Adipose tissue (tissue), 3 donors: ENCODE data around the gene SPTBN1. TPM values are rescaled to one million over a fixed set of nuclear protein-coding genes. Genes with fewer than 3 reads are reported as not detected.
"Not testable (repeated sequence)": the region's sequence is repeated elsewhere in the genome, so short reads cannot be mapped to it uniquely, and the experiment has no call there.

ENCODE experiments used
- H3K27ac ChIP-seq: one replicate; pipeline ENCODE4 v1.5.1; 2013; ENCODE audit warnings: low read depth, low read length
- WGBS, 3 donors: extraction: QIAGEN DNeasy Blood & Tissue Kit; methylation state at CpG; one replicate each; pipeline ENCODE4 v1.1.7; 2013; 5-methylcytosine and 5-hydroxymethylcytosine counted together
- polyA plus RNA-seq, 3 donors: library from polyadenylated mRNA; stranded (reverse); fragments of 200-250 nt; gene quantifications; one replicate each; pipeline ENCODE4 v1.2.3, GENCODE V29; 2013
- donor health status: healthy with polysubstance abuse.
- donor health status: Bipolar disorder and iron deficiency.
- donor health status: healthy.

SPTBN1 gene
- polyA plus RNA-seq, 3 donors, result 41.9 to 219 (median 183) TPM

GRCh38 chr2:54675281-54675680 is 219.2 kb downstream of the SPTBN1 start:
- WGBS, 3 donors, result 90 to 93% (median 90%) methylated on average over 8 of the region's 8 CpGs
- H3K27ac ChIP-seq, result no peak overlapping the region

DNA sequence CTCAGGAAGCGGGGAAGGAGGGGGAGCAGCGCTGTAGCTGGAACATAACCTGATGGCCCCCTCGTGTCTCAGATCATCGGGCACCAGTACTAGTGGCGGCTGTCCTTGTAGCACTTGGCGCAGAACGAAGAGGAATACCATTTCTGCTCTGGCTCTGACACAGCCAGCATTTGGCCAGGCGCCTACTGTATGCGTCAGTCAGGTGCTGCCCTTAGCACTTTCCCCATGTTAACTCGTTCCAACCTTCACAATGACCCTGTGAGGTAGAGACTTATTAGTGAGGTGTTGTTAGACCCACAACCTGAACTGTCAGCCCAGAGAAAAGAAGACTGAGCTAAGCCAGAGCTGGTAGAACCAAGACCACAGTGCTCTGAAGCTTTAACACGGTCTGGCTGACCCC is 219.6 kb downstream of the SPTBN1 start:
- WGBS, 3 donors, result 36 to 72% (median 69%) methylated on average over 11 of the region's 11 CpGs
- H3K27ac ChIP-seq, result no peak overlapping the region

- WGBS, 3 donors, result 67 to 77% (median 70%) methylated on average over 2 of the region's 2 CpGs
Measured at GRCh38 chr2:54676656-54677055, 220.5 kb downstream of the SPTBN1 start.

GRCh38 chr2:54677476-54678265 is 221.5 kb downstream of the SPTBN1 start:
- 95 to 97% (median 95%) methylated on average over 6 of the region's 6 CpGs for WGBS, 3 donors
- H3K27ac ChIP-seq, result no peak overlapping the region

More at GRCh38 chr2:54676656-54677055, 220.5 kb downstream of the SPTBN1 start:
- no peak overlapping the region for H3K27ac ChIP-seq

GRCh38 chr2:54678719-54679118 is 222.6 kb downstream of the SPTBN1 start:
- 78 to 87% (median 79%) methylated on average over 3 of the region's 3 CpGs for WGBS, 3 donors
- H3K27ac ChIP-seq, result no peak overlapping the region

- H3K27ac ChIP-seq, result no peak overlapping the region
- 74 to 76% (median 75%) methylated on average over 6 of the region's 6 CpGs for WGBS, 3 donors
Measured at GRCh38 chr2:54680397-54681041, 224.4 kb downstream of the SPTBN1 start.

- WGBS, 3 donors, result 73 to 95% (median 78%) methylated on average over 6 of the region's 6 CpGs
- no peak overlapping the region for H3K27ac ChIP-seq
Measured at GRCh38 chr2:54681416-54681815, 225.3 kb downstream of the SPTBN1 start.

DNA sequence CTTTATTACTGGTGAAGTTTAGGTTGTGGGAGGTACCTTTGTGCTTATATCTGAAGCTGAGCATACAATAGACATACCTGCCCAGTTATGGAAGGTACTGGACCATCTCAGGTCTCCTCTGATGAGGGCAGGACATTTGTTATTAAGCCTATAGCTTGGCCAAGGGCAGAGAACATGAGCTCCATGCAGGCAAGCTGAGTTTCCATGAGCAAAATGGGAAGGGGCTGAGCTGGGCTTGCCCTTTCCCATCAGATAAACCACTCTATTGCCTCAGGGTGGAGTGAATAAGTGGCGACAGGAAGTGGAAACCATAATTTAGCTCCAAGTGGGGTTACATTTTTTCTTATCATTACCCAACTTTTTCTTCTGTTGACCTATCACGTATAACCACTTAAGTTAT is 227.5 kb downstream of the SPTBN1 start:
- H3K27ac ChIP-seq, result no peak overlapping the region
- 72 to 89% (median 84%) methylated on average over 2 of the region's 2 CpGs for WGBS, 3 donors

GRCh38 chr2:54685263-54685775 is 229.2 kb downstream of the SPTBN1 start:
- 75 to 85% (median 81%) methylated on average over 4 of the region's 4 CpGs for WGBS, 3 donors
- no peak overlapping the region for H3K27ac ChIP-seq

DNA sequence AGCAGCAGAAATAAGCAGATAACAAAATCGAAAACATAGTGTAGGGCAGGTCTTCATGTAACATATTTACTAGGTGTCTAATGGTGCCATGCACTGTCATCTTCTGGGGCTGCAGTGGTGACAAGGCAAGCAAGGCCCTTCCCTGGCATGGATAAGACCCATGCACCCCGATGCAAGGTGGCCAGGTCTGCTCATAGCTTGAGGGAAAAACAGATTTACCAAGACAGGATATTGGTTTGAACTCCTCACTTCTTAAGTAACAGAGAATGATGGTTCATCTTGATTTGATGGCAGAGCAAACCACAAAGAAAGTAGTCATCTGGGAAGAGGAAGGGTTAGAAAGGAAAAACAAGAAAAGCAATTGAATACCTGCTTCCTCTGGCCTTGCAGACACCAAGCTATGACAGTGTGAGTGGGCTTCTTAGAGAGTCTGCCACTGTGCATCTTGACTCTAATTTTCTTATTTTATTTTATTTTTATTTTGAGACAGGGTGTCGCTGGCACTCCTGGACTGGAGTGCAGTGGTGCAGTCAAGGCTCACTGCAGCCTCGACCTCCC is 231.5 kb downstream of the SPTBN1 start:
- 78 to 83% (median 82%) methylated on average over 4 of the region's 4 CpGs for WGBS, 3 donors
- H3K27ac ChIP-seq, result no peak overlapping the region

DNA sequence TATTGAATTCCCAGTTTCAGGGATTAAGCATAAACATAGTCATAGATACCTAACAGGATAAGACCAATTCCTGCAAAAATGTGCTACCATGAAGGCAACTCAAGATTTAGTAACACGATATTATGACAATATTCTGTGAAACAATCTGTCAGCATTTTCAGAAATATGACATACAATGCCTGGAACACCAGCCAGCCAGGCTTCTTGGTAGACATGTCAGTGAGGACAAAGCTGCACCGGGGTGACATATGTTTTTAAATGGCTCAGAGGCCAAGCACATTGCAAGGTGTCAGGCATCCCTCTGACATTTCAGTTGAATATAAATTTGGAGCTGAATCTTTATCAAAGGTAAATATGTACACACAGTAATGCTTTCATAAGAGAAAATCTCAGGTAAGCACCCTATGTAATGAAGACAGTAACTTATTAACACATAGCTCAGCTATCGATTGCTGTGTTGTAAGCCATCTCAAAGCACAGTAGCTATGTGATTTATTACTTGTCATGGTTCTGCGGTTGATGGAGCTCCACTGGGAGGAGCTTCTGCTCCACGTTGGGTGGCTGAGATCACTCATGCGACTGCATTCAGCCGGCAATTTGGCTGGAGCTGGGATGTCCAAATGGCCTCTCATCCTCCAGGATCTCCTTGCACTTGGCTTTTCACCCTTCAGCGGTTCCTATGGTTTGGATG is 235.5 kb downstream of the SPTBN1 start:
- 57 to 81% (median 76%) methylated on average over 8 of the region's 8 CpGs for WGBS, 3 donors

DNA sequence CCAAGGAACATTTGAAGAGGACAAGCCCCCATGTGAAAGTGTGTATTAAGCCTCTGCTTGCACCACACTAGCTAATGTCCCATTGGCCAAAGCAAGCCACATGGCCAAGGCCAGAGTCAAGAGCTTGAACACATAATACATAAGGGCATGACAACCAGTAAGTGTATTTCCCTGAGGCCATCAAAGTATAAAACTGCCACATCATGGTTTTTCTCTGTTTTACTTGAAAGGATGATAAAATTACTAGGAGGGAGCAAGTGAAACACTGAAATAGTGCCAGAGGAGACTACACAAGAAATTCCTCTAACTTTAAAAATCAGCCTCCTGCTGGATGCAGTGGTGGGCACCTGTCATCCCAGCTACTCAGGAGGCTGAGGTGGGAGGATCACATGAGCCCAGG is 236.4 kb downstream of the SPTBN1 start:
- no peak overlapping the region for H3K27ac ChIP-seq

More for the DNA sequence above, 235.5 kb downstream of the SPTBN1 start:
- H3K27ac ChIP-seq, result no peak overlapping the region

DNA sequence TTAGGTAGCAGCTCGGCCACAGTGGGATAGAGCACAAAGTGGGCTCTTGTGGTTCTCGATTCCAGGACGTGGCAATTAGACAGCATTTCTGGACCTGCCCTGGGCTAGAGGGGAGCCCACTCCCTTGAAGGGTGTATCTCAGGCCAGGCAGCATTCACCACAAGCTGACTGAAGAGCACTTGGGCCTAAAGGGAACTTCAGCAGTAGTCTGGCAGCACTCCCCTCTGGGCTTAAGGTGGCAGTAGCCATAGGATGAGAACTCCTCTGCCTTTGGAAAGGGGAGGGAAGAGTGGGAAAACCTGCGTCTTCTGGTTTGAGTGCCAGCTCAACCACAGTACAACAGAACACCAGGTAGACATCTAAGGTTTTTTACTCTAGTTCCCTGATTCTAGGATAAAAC is 239.3 kb downstream of the SPTBN1 start:
- WGBS, 3 donors, result 94 to 97% (median 94%) methylated on average over 4 of the region's 4 CpGs
- H3K27ac ChIP-seq, result no peak overlapping the region

- H3K27ac ChIP-seq, result no peak overlapping the region
- WGBS, 3 donors, result 92 to 96% (median 96%) methylated on average over 1 of the region's 1 CpG
Measured at GRCh38 chr2:54697934-54698333, 241.8 kb downstream of the SPTBN1 start.

- not testable (repeated sequence) for H3K27ac ChIP-seq
- 92 to 97% (median 95%) methylated on average over 16 to 37 of the region's 37 CpGs for WGBS, 3 donors
Measured at GRCh38 chr2:54698926-54699325, 242.8 kb downstream of the SPTBN1 start.

GRCh38 chr2:54699665-54700064 is 243.5 kb downstream of the SPTBN1 start:
- WGBS, 3 donors, result 97 to 100% (median 100%) methylated on average over 2 of the region's 2 CpGs
- H3K27ac ChIP-seq, result no peak overlapping the region

- 85 to 90% (median 89%) methylated on average over 2 of the region's 2 CpGs for WGBS, 3 donors
- H3K27ac ChIP-seq, result no peak overlapping the region
Measured at GRCh38 chr2:54701029-54701428, 244.9 kb downstream of the SPTBN1 start.

DNA sequence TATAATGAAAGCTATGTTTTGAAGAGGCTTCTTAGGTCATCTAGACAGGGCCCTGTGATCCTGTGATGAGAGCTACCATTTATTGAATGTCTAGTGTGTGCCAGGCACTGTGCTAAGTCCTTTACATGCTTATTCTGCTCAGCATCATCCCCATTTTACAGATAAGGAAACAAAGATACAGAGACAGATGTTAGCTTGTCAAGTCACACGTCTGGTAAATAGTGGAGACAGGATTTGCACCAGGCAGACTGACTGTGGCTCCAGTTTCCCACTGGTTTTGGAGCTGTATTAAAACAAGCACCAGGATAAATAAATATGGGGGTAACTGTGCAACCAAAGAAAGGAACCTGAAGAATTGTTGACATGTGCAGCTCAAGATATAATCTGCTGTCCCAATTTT is 248.1 kb downstream of the SPTBN1 start:
- 72 to 87% (median 81%) methylated on average over 1 of the region's 1 CpG for WGBS, 3 donors
- no peak overlapping the region for H3K27ac ChIP-seq
